HEK293 (cell line): Measurements from ENCODE around the gene NFKB1.

Source experiments
- CTCF ChIP-seq: fragments of 450-650 bp; formaldehyde crosslinking; IDR thresholded peaks from 2 replicates; pipeline ENCODE4 v1.5.1; 2016; ENCODE audit warnings: missing biosample characterization, missing genetic modification characterization
- GFI1B ChIP-seq: fragments of 450-650 bp; formaldehyde crosslinking; IDR thresholded peaks from 2 replicates; pipeline ENCODE4 v1.5.1; 2016; ENCODE audit warnings: missing biosample characterization, missing genetic modification characterization
- KLF9 ChIP-seq: fragments of 450-650 bp; formaldehyde crosslinking; IDR thresholded peaks from 2 replicates; pipeline ENCODE4 v1.5.1; 2016; ENCODE audit warnings: missing biosample characterization, missing genetic modification characterization, low read depth
- REST ChIP-seq: fragments of 450-650 bp; formaldehyde crosslinking; IDR thresholded peaks from 2 replicates; pipeline ENCODE4 v1.5.1; 2016; ENCODE audit warnings: missing biosample characterization, missing genetic modification characterization
- SP2 ChIP-seq: fragments of 450-650 bp; formaldehyde crosslinking; IDR thresholded peaks from 2 replicates; pipeline ENCODE4 v1.5.1; 2016; ENCODE audit warnings: missing biosample characterization, missing genetic modification characterization
- ZBTB21 ChIP-seq: fragments of 450-650 bp; formaldehyde crosslinking; IDR thresholded peaks from 2 replicates; pipeline ENCODE4 v1.5.1; 2017; ENCODE audit warnings: missing biosample characterization, missing genetic modification characterization
- ZFP41 ChIP-seq: fragments of 450-650 bp; formaldehyde crosslinking; IDR thresholded peaks from 2 replicates; pipeline ENCODE4 v1.5.1; 2016; ENCODE audit warnings: missing biosample characterization, missing genetic modification characterization, borderline replicate concordance
- ZNF274 ChIP-seq, 2 experiments: fragments of 200-500 bp in 1 of 2; fragments of 450-650 bp in 1 of 2; sonication (Bioruptor generic) in 1 of 2; formaldehyde crosslinking in 1 of 2; IDR thresholded peaks; 2 replicates each; pipeline versions ENCODE4 v1.5.1 to v1.6.1; 2014 to 2016; ENCODE audit warnings: borderline replicate concordance in 1 of 2, inconsistent platforms in 1 of 2, low read length in 1 of 2, missing biosample characterization in 1 of 2, missing genetic modification characterization in 1 of 2
- ZNF335 ChIP-seq: fragments of 450-650 bp; formaldehyde crosslinking; conservative IDR thresholded peaks from 2 replicates; pipeline ENCODE4 v1.5.1; 2016; ENCODE audit warnings: missing biosample characterization, missing genetic modification characterization
- ZSCAN16 ChIP-seq: fragments of 450-650 bp; formaldehyde crosslinking; IDR thresholded peaks from 2 replicates; pipeline ENCODE4 v1.5.1; 2016; ENCODE audit warnings: missing biosample characterization, missing genetic modification characterization

GRCh38 chr4:102598762-102599374 lies 97.7 kb downstream of the NFKB1 start:
- no peak for TF ChIP-seq REST (tag by site-specific recombination)
- no peak for TF ChIP-seq CTCF
- no peak for TF ChIP-seq SP2 (tag by site-specific recombination)
- no peak for TF ChIP-seq ZNF335 (tag by site-specific recombination)
- TF ChIP-seq ZBTB21 (tag by site-specific recombination): no peak
- TF ChIP-seq KLF9 (tag by site-specific recombination): no peak
- TF ChIP-seq GFI1B (tag by site-specific recombination): no peak
- TF ChIP-seq ZSCAN16 (tag by site-specific recombination): no peak
- TF ChIP-seq ZNF274 (IDR thresholded peaks at IDR 0.05; ENCODE audit: low read length): no peak
- TF ChIP-seq ZNF274 (tag by site-specific recombination; IDR thresholded peaks at IDR 0.05; ENCODE audit: borderline replicate concordance): no peak
- no peak for TF ChIP-seq ZFP41
